Lung (tissue), 12 donors: ENCODE data around the gene ADAMTS2. TPM values are rescaled to one million over a fixed set of nuclear protein-coding genes. Genes with fewer than 3 reads are reported as not detected.
"Not testable (repeated sequence)": the region's sequence is repeated elsewhere in the genome, so short reads cannot be mapped to it uniquely, and the experiment has no call there.

Experiments used
- ATAC-seq: fragments of 200-7000 bp; cut with Tn5 transposase; one replicate; pipeline ENCODE4 v1.9.1; 2020; ENCODE audit warnings: moderate number of reproducible peaks; ENCODE audit not compliant: insufficient read depth, low FRiP score
- DNase-seq, 3 donors: peaks; one replicate each; pipeline ENCODE4 v3.0.0-alpha.2; 2013 to 2017
- H3K27ac ChIP-seq, 2 donors: one replicate each; pipeline ENCODE4 v1.5.1; 2013; ENCODE audit warnings: mild to moderate bottlenecking in 2 of 2, moderate library complexity in 2 of 2, control low read depth in 1 of 2, inconsistent platforms in 1 of 2, low read depth in 1 of 2, low read length in 1 of 2
- H3K27me3 ChIP-seq, 3 donors: one replicate each; pipeline ENCODE4 v1.5.1; 2013; ENCODE audit warnings: low read length in 2 of 3; ENCODE audit not compliant: control insufficient read depth in 3 of 3, insufficient read depth in 3 of 3
- H3K36me3 ChIP-seq, 4 donors: one replicate each; pipeline ENCODE4 v1.5.1; 2013; ENCODE audit warnings: low read length in 4 of 4, mild to moderate bottlenecking in 1 of 4, moderate library complexity in 1 of 4; ENCODE audit not compliant: control insufficient read depth in 4 of 4, insufficient read depth in 4 of 4
- H3K4me1 ChIP-seq, 5 donors: one replicate each; pipeline ENCODE4 v1.5.1; 2013; ENCODE audit warnings: low read length in 5 of 5, mild to moderate bottlenecking in 2 of 5, moderate library complexity in 1 of 5; ENCODE audit not compliant: control insufficient read depth in 5 of 5, insufficient read depth in 5 of 5
- H3K4me3 ChIP-seq: one replicate; pipeline ENCODE4 v1.5.1; 2013; ENCODE audit warnings: mild to moderate bottlenecking, control low read depth, moderate library complexity
- H3K9ac ChIP-seq, 2 donors: one replicate each; pipeline ENCODE4 v1.5.1; 2013; ENCODE audit warnings: low read length in 2 of 2, control low read depth in 1 of 2; ENCODE audit not compliant: insufficient read depth in 1 of 2
- H3K9me3 ChIP-seq, 4 donors: one replicate each; pipeline ENCODE4 v1.5.1; 2013; ENCODE audit warnings: low read length in 3 of 4, mild to moderate bottlenecking in 1 of 4, moderate library complexity in 1 of 4; ENCODE audit not compliant: control insufficient read depth in 4 of 4, insufficient read depth in 3 of 4
- CTCF ChIP-seq: IDR thresholded peaks from 2 replicates; pipeline ENCODE4 v1.5.1; 2012; ENCODE audit warnings: mild to moderate bottlenecking; ENCODE audit errors: control extremely low read depth, extremely low read depth
- WGBS, 2 donors: extraction: QIAGEN DNeasy Blood & Tissue Kit; methylation state at CpG; one replicate each; pipeline ENCODE4 v1.1.7; 2013; 5-methylcytosine and 5-hydroxymethylcytosine counted together
- polyA plus RNA-seq, 2 donors: library from polyadenylated mRNA; stranded (reverse); fragments of 200-250 nt; gene quantifications; one replicate each; pipeline ENCODE4 v1.2.1, GENCODE V29; 2013
- total RNA-seq, 2 donors: library from RNA; depleted of rRNA in 1 of 2; stranded (reverse); fragments of >200 nt in 1 of 2; gene quantifications; one replicate each; pipeline ENCODE4 v1.2.1, GENCODE V29; 2014 to 2021
- donor health status: control.
- donor health status: control.
- donor health status: Bipolar disorder and iron deficiency.
- donor health status: healthy.
- donor health status: DM: yes; HTN: yes; CAD: no.

The ADAMTS2 gene
- total and polyA plus RNA-seq, 4 donors = 9.3 to 45.5 (median 28.7) TPM

- no peak for TF ChIP-seq CTCF
- peaks cover 0 to 2% (median 0%) of the 10 kb centered on the region in 4 donors for H3K9me3 ChIP-seq
- no peak overlapping the region for H3K9ac ChIP-seq
- ATAC-seq = no peak
- whole genome bisulfite sequencing, 2 donors = 76 to 77% methylated on average over 10 of the region's 10 CpGs
- no peaks in the 10 kb centered on the region for H3K27me3 ChIP-seq
- H3K4me3 ChIP-seq = no peak overlapping the region
- H3K4me1 ChIP-seq = peaks cover 0 to 14% (median 11%) of the 10 kb centered on the region in 5 donors
- DNase-seq = no peak
- no peaks in the 10 kb centered on the region for H3K36me3 ChIP-seq
- no peak overlapping the region for H3K27ac ChIP-seq
These were observed 57.6 kb downstream of the ADAMTS2 start for GRCh38 chr5:179287631-179288030.

DNA sequence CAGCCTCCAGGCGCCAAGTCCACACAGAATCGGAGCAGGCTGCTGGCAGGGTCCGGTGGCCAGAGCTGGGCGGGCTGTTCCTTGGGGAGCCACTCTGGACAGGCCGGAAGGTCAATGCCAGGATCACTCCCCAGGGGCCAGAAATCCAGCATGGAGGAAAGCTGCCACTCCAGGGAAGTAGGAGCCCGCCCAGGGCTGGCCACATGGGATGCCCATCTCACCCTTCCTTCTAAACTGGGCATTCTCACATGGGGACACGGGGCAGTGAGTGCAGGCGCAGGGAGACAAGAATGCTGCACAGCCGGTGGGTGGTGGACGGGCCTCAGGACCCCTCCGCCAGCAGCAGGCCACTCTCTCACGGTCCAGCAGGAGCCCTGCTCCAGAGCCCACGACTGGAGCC is 58.2 kb downstream of the ADAMTS2 start:
- Histone ChIP-seq H3K27ac (no peak overlapping the region), H3K4me1 (peaks cover 0 to 14% (median 11%) of the 10 kb centered on the region in 5 donors), H3K36me3 (no peaks in the 10 kb centered on the region), H3K9ac (no peak overlapping the region), H3K27me3 (no peaks in the 10 kb centered on the region), H3K4me3 (no peak overlapping the region), H3K9me3 (peaks cover 0 to 2% (median 0%) of the 10 kb centered on the region in 4 donors)
- 83 to 86% methylated on average over 13 of the region's 13 CpGs for WGBS, 2 donors
- DNase-seq = no peak
- TF ChIP-seq CTCF = no peak
- ATAC-seq = no peak

DNA sequence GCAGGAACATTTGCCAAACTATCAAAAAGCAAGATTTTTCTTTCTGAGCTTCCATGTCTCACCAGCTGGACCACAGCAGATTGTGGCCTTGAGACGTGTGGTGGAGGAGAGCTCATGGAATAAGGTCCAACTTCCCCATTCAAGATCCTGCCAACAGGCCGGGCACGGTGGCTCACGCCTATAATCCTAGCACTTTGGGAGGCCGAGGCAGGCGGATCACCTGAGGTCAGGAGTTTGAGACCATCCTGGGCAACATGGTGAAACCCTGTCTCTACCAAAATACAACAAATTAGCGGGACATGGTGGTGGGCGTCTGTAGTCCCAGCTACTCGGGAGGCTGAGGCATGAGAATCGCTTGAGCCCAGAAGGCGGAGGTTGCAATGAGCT is 59.5 kb downstream of the ADAMTS2 start:
- not testable (repeated sequence) for DNase-seq

GRCh38 chr5:179284751-179285631 is 60.3 kb downstream of the ADAMTS2 start:
- Histone ChIP-seq H3K27ac (peak overlapping the region in 1 of 2 donors; percentile 3), H3K4me1 (peaks cover 0 to 16% (median 11%) of the 10 kb centered on the region in 5 donors), H3K9me3 (peaks cover 0 to 2% (median 0%) of the 10 kb centered on the region in 4 donors), H3K27me3 (no peaks in the 10 kb centered on the region), H3K4me3 (no peak overlapping the region), H3K9ac (peak overlapping the region in 1 of 2 donors; percentile 6), H3K36me3 (no peaks in the 10 kb centered on the region)
- ATAC-seq (no peak), DNase-seq (peak in 2 of 3 donors; percentile 22 to 51)
- no peak for TF ChIP-seq CTCF
- WGBS, 2 donors = 49 to 74% methylated on average over 23 of the region's 23 CpGs

More for the DNA sequence above, 59.5 kb downstream of the ADAMTS2 start:
- H3K4me3 ChIP-seq, H3K36me3 ChIP-seq, H3K27me3 ChIP-seq, H3K9me3 ChIP-seq, ATAC-seq, H3K9ac ChIP-seq: not testable (repeated sequence)
- H3K4me1 ChIP-seq = peaks cover 0 to 14% (median 11%) of the 10 kb centered on the region in 5 donors
- H3K27ac ChIP-seq = peak overlapping the region in 1 of 2 donors; percentile 38
- 84 to 93% methylated on average over 11 of the region's 11 CpGs for WGBS, 2 donors

DNA sequence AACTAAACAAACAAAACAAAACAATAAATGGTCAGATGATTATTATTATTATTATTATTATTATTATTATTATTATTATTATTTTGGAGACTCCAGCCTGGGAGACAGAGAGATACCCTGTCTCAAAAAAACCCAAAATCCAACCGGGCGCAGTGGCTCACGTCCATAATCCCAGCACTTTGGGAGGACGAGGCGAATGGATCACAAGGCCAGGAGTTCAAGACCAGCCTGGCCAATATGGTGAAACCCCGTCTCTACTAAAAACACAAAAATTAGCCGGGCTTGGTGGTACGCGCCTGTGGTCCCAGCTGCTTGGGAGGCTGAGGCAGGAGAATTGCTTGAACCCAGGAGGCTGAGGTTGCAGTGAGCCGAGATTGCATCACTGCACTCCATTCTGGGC is 61.4 kb downstream of the ADAMTS2 start:
- not testable (repeated sequence) for H3K9me3 ChIP-seq, H3K4me3 ChIP-seq, H3K27me3 ChIP-seq, H3K9ac ChIP-seq, H3K27ac ChIP-seq, ATAC-seq, H3K36me3 ChIP-seq, DNase-seq
- peaks cover 0 to 27% (median 11%) of the 10 kb centered on the region in 5 donors for H3K4me1 ChIP-seq
- 89 to 97% methylated on average over 10 of the region's 10 CpGs for WGBS, 2 donors
